Hindlimb muscle (tissue), 1 donor: ENCODE data around the gene CDH20. TPM values are rescaled to one million over a fixed set of nuclear protein-coding genes. Genes with fewer than 3 reads are reported as not detected.
"Not testable (repeated sequence)": the region's sequence is repeated elsewhere in the genome, so short reads cannot be mapped to it uniquely, and the experiment has no call there.

Experiments
- DNase-seq: peaks from one replicate; pipeline ENCODE4 v3.0.0-alpha.2; 2013
- polyA plus RNA-seq: library from polyadenylated mRNA; unstranded; fragments of 120-200 nt; gene quantifications from one replicate; pipeline ENCODE4 v1.2.1, GENCODE V29; 2013; ENCODE audit not compliant: insufficient read length

The CDH20 gene
- polyA plus RNA-seq, 1 donor: 1.1 TPM

DNA sequence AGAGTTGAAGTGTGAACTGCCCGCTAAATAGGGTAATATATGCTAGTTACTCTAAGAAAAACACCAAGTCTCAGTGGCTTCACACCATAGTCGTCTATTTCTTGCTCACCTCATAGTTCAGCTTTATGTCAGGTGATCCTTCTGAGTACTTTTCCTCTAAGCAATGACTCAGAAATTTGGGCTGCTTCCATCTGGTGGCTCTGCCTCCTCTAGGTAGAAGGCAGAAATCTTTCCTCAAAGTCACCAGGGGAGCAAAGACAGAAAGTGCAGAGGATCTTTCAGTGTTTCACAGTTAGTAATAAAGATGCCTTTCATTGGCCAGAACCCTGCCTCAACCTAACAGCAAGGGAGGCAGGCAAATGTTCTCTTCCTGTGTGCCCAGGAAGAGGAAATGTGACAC is 17.3 kb downstream of the CDH20 start:
- DNase-seq: no peak

DNA sequence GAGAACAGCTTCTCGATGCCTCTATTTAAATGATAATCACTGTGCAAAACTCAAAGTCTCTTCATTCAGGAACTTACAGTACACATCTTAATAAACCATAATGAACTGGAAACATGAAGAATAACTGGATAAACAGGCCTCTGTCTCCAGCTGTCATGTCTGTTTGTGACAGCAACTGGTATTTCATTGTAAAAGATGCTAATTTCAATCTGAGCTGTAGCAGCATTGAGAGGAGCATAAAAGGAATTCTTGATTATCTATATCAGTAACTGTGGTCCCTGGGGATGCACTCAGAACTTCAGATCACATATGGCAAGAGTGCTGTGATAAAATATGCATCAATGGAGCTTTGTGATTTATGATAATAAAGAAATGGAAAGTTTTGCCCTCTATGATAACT is 18.8 kb downstream of the CDH20 start:
- no peak for DNase-seq

DNA sequence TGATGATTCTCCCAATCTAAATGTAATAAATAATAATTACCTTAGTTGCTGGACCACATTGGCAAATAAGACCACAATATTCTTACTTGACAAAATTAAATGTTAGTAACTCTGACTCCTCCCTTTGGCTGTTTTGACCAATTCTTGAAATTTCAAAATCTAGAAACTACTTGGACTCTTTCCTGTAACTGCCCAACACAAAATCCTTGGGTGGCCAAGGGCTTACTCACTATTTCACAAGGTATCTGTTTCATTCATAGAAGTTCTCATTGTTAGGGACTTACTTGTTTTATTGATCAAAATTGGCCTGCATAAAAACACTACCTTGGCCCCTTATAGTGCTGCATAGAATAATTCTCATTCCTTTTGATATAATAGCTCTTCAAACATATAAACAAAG is 19.4 kb downstream of the CDH20 start:
- DNase-seq: no peak

DNA sequence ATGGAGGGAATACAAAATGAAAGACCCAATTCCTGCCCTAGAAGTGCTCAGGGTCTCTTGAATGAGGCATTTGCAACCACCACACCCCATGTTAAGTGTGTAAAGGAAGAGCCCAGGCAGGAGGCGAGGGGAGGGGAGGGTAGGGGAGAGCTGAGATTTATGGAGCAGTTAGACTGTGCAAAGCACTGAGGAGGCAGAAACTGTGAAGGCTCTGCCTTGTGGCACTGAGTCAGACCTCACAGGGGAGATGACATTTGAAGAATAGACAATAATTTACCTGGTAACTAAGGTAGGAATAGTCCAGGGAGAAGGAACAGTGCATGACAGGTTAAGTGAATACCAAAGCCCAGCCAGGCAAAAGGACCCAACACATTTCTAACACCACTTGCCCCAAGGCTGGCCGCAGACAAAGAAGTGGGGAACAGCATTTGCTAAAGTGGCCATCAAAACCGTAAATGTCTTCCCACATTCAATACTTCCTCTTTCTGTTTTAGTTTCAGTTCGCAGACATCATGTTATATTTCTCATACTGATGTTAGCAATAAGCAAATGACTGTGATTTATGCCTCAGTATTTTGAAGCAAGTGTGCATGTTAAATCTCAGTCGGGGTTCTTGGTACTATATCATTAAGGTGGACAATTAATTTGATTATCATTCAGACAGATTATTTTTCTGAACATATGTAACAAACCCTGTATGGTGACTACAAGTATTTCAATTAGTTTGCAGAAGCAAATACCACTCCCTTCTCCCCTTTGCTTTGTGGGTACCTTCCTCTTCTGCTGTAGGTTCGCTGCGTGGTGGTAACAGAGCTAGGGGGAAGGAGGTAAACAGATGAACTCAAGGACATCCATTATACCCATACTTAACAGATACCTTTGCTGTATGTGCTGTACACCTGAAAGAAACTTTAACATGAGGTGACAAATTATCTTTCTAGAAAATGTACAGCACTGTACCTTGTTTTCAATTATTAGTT is 27.5 kb downstream of the CDH20 start:
- DNase-seq: no peak

DNA sequence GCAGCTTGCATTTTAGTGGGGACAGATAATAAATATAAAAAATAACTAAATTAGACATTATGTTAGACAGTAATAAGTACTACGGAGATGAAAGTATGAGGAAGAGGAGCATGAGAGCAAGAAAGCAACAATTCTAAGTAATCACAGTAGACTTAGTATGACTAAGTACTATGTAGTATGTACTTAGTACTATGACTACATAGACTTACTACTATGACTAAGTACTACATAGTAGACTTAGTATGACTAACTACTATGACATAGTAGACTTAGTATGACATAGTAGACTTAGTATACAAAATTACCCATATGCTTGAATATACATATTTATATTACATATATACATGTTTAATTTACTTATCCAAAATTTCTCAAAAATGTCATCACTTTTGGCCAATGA is 29.3 kb downstream of the CDH20 start:
- no peak for DNase-seq

DNA sequence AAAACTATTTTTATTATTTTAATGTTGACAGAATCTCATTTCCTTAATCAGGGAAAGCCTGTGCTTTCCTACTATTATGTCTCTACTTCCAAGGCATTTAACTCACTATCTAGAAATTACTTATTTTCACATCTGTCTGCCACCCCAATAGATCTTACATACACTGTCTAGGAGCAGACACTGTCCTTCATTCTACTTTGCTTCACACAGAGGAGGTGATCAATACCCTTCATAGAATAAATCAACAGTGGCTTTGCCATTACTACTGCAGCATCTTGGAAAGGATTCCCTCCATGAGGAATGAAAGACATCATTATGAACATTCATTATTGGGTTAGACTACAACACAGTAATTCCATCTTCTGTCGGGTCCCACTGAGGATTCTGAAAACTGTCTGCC is 31.7 kb downstream of the CDH20 start:
- no peak for DNase-seq

DNA sequence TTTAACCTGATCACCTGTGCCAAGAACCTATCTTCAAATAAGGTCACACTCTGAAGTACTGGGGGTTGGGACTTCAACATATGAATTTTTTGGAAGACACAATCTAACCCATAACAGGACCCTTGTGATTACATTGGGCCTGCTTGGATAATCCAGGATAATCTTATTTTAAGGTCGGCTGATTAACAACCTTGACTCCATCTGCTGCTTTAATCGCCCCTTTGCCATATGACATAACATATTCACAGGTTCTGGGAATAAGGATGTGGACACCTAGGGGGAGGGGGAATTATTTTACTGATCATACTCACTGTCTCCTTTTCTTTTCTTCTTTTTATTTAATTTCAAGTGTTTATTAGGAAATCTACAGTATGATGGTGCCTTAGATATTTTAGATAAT is 34.8 kb downstream of the CDH20 start:
- no peak for DNase-seq

DNA sequence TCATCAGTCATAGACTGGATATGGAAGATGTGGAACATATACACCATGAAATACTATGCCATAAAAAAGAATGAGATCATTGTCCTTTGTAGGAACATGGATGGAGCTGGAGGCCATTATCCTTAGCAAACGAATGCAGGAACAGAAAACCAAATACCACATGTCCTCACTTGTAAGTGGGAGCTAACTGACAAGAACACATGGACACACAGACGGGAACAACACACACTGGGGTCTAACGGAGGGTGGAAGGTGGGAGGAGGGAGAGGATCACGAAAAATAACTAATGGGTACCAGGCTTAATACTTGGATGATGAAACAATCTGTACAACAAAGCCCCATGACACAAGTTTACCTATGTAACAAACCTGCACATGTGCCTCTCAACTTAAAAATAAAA is 36.4 kb downstream of the CDH20 start:
- DNase-seq: not testable (repeated sequence)

DNA sequence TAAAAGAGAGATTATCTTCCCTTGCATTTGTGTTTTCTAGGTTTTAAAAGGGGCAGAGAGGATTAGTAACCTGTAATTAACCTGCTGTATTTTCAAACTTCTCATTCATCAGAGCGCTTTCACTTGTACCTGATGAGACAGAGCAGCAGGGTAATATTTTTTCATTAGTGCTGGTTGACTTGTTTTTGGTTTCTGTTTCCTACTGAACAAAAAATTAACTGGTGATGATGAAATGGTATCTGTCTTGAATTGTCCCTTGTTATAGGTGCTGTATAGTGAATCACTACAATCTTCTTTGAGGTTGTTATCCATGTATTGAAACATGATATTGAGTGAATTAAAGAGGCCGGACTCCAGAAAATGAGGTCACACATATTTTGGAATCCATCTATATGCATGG is 37.9 kb downstream of the CDH20 start:
- no peak for DNase-seq

DNA sequence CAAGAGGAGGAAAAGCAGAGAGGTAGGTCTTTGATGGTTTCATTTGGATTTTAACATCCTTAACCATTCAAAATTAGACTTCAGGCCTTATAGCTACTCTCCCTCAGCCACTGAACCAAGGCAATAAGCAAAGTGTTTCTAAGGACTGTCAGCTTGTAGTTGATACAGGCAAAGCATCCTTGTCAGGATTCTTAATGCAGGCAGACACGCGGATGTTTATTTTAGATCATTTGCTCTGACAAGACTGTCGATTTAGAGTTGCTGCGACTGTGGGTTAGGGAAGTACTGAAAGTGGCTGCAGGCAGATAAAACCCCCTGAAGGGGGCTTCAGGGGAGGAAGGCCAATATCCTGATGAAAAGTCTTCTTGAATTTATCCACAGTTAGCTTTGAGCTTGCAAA is 46.6 kb downstream of the CDH20 start:
- no peak for DNase-seq

DNA sequence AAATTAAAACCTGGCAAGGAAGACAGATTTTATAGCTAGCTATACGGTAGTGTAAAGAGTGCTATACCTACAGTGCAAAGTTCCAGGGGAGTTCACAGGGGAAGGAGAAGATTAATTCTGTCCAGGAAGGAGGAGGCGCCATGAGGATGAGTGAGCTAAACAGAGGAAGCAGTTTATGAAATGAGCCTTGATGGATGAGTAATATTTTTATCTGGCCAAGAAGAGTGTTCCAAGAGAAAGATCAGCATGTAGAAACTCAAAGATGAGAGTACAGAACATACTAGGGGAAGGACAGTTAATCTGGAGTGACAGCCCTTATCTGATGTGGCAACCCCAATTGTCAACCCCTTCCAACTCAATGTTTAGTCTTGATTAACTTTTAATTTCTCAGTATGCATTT is 54.8 kb downstream of the CDH20 start:
- no peak for DNase-seq

DNA sequence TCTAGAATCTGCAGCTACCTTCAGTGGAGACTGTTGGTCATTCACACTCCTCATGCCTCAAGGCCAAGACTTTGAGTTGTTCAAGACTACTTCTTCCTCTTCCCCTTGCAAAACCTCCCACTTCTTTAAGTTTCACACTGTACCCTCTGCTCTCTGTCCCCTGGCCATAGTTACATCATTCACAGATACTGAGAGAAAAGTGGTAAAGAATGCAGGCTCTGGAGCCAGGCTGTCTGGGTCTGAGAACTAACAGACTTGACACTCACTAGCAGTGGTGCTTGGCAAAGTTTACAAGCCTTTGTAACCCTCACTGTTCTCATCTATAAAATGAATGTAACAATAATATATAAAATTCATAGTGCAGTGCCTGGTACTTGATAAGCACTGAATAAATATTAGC is 61.8 kb downstream of the CDH20 start:
- DNase-seq: no peak

DNA sequence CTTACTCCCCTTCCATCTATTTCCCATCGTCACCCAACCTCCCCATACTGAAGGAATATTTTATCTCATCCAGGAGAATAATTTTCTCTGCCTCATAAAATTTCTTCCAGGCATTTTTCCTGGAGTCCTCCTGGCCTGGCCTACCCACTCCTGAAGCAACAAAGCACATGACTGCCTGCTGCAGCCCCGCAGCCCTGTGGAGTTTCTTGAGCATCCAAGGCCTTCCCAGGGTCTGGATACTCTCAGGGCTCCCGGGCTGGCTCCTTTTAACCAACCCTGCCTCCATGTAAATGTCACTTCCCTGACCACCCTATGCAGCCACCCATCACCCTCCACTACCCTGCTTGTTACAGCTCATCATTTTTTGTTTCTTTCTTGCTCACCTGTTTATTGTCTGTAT is 64.0 kb downstream of the CDH20 start:
- no peak for DNase-seq

DNA sequence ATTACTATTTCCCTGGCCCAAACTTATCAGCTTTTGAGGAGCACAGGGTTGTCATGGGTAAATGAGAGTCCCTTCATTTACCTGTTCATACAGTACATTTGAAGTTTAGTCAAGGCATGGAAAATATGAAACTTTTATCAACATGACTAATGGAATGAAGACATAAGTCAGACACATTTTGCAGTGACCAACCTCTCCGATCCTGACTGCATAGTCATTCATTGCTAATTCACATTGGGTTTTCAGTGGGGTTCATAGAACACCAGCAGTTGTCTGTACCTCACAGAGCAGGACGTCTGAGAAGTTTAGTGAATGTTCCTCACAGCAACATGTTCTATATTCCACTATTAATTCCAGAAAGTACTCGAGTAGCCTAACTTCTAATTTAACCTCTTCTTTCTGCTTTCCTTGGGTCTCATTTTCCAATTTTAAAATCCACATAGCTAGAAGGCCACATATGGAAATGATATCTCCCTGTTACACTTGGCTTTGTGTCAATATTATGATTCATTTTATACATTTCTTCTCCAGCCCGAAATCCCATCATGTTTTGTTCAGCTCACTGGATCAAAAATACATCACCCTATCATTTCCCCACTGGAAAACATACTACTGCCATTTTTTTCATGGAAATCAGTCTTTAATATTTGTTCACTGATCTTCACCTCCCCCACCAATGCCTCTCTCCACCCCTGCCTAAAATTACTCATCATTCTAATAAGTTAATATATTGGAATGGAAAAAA is 65.9 kb downstream of the CDH20 start:
- DNase-seq: peak; percentile 51

DNA sequence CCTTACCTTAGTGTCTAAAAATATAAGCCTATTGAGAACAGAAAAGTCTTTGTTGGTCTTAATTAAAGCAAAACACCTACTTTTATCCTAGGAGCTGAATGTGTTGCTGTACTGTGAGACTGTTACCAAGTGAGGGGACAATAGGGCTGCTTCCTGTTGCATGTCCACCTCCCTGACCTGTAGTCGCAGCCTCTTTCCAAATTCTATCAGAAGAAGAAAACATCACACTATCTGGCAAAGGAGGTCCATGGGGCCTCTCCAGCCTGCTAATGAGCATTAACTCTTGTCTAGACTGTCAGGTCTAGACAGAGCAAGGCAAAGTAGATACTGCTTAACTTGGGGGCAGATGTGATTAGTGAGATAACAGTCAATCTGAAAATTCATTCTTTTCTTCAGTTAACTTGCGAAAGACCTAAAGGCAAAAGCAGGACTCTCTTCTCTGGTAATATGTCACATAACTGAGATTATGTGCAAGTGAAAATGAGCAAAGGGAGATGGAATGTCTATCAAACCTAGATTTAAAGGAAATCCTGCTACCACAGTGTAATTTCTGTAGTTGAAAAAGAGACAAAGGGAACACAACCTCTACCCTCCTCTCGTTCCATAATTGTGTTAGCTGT is 66.9 kb downstream of the CDH20 start:
- no peak for DNase-seq

DNA sequence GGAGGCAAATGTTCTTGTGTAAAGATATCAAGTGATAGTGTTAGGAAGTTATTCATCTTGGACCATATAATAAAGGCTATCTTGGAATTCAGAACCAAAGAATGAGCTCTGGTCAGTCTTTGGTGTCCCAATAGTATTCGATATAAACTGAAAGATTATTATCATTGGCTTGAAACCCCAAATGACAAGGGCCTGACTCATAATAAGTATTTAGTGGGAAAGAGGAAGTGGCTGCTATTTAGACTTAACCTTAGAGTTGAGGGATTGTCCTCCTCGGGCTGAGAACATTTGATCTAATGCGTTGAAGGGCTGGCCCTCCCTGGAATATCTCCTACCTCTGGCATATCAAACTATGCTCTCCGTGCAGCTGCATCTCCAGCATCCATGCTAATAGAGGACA is 67.5 kb downstream of the CDH20 start:
- no peak for DNase-seq

DNA sequence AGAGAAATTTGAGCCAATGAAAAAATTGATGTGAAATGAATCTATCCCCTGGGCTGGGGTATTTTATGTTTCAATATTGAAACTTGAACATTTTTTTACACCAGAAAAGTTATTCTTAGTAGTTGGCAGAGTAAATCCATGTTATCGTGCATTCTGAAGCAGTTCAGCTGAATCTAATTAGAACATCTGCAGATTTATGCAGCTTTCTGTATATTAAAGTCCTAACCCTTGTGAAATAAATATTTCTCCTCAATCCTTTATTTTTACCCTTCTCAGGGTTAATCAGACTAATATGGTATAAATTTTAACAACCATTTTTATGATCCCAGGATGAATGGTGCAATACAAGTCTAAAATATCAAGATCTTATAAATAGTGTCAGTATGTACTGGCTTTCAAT is 69.5 kb downstream of the CDH20 start:
- DNase-seq: no peak

DNA sequence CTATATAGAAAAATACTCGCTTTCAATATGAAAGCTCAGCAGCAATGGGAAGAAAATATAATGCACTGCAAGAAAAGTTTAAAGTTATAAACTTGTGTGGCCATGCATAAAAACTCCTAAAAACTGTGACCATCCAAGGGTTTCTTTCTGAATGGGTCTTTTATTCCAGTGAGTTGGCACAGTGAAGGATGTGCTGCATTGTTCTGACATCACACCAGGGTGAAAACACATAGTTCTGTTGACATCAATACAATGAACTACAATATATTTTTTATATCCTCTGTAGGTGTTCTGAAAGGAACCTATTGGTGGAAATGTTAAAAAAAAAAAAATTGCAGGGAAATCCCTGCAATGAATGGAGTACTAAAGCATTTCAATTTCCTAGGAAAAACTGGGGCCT is 80.2 kb downstream of the CDH20 start:
- DNase-seq: no peak

DNA sequence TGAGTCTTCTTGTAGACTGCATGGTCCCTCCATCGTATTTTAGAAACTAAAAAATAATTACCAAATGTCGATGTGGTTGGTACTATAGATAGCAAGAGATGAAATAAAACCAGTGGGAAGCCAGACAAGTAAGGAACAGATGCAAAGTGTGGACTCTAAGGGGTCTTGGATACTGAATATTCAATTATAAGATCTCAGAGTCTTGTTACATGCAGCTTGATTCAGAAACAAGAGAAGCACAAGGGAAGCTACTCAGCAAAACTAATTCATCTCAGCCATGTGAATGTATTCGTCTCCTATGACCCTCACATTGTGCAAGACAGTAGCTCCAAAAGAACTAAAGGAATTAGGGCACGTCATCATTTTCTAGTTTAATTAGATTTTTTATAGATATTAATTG is 80.9 kb downstream of the CDH20 start:
- DNase-seq: no peak

DNA sequence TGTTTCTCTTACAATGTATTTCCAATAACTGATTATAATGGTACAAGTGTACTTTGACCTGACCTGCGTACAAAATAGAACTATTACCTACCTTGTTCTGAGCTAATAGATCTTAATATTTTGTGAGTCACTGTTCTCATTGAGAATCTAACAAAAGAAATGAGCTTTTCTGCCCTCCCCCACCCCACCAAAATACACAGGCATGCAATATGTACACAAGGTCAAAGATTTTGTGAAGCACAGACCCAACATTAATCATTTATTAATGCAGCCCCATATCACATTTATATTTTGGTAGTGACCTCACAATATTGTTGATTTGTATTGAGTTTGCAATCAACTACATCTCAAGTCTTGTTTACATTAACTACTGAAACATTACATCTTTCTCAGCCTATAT is 86.5 kb downstream of the CDH20 start:
- DNase-seq: no peak

DNA sequence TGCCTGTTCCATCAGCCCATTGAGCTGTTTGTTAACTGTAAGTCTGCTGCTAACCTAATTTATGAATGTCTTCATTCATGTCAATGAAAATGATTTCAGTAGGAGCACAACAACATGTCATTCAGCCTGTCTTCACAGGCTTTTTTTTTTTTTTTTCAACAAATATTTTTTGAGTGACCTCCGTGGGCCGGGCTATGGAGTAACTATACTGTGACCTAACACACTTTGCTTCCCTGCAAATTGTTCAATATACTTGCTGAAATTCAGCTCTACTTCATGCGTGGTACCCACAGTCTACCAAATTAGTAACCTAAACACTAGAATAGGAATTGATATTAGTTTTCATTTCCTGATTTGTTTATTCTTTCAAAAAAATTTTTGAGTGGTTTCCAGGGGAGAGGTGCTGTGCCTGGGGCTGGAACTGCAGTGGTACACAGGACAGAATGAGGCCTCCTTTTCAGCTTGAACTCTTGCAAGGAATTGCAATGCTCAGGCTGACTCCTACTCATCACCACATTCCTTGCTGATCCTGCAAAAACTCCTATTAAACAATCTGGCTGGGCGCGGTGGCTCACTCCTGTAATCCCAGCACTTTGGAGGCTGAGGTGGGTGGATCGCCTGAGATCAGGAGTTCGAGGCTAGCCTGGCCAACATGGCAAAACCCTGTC is 87.1 kb downstream of the CDH20 start:
- DNase-seq: no peak

DNA sequence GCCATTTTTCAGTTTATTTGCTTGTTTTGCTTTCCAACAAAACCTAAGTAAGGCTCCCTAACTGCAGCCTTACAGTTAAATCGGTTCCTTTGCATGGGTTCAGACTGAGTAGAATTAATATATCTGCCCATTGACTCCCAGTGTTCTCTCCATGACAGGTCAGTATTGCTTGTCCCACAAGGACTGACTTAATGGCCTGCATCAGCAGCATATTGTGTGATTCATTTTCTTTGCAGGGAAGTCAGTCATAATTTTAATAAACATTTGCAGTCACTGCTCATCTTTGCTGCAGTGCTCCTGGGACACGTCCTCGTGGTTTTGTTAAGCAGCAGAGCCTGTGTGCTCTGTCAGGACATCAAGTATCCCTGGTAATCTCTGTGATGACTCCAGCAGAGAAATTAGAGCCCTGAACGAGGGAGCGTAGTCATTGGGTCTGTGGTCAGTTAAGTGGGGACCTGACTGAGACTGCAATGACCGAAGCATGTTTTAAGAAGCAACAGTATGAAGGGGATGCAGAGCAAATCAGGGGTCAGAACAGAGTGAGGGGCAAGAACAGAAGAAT is 93.3 kb downstream of the CDH20 start:
- peak; percentile 16 for DNase-seq

DNA sequence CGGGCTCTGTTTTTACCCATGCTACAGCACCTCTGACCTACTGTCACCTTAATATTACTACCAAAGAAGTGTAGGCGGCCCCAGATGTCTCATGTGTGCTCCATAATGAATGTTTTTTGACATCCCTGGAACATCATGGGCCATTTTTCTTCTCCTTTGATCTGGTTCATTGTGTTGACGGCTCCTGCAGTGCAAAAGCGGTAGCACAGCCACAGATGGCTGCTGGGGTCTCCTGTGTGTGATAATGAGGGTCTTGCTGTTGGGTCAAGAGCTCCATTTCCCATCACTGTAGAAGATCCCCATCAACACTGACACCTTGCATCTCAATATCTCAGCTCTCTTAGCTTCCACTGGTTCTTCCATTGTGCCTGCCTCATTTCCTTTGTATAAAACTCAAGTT is 95.0 kb downstream of the CDH20 start:
- DNase-seq: no peak
